Measurements from ENCODE around the gene BRD3OS.

Gene BRD3OS

GRCh38 chr9:134033516-134034214 is 8.4 kb downstream of the BRD3OS start:
- TF ChIP-seq CTCF (IDR thresholded peaks at IDR 0.05; ENCODE audit: poor library complexity, severe bottlenecking) = no peak
- H3K9me3 ChIP-seq (ENCODE audit: severe bottlenecking) = no peaks in the 10 kb centered on the region
- H3K36me3 ChIP-seq (ENCODE audit: low read depth) = peaks cover 63% of the 10 kb centered on the region
- H3K4me3 ChIP-seq (ENCODE audit: severe bottlenecking) = no peak overlapping the region
- H3K4me1 ChIP-seq (ENCODE audit: insufficient read depth, poor library complexity, severe bottlenecking) = no peaks in the 10 kb centered on the region
- DNase-seq (ENCODE audit: low spot score) (no peak), ATAC-seq (ENCODE audit: low read depth) (no peak)
- no peaks in the 10 kb centered on the region for H3K27me3 ChIP-seq (ENCODE audit: insufficient read depth, poor library complexity, severe bottlenecking)
- H3K27ac ChIP-seq (ENCODE audit: poor library complexity, severe bottlenecking) = no peak overlapping the region

- DNase-seq (ENCODE audit: low spot score) (no peak), ATAC-seq (ENCODE audit: low read depth) (no peak)
- H3K27ac ChIP-seq (ENCODE audit: poor library complexity, severe bottlenecking) = no peak overlapping the region
- H3K4me1 ChIP-seq (ENCODE audit: insufficient read depth, poor library complexity, severe bottlenecking) = no peaks in the 10 kb centered on the region
- no peaks in the 10 kb centered on the region for H3K27me3 ChIP-seq (ENCODE audit: insufficient read depth, poor library complexity, severe bottlenecking)
- H3K4me3 ChIP-seq (ENCODE audit: severe bottlenecking) = no peak overlapping the region
- no peak for TF ChIP-seq CTCF (IDR thresholded peaks at IDR 0.05; ENCODE audit: poor library complexity, severe bottlenecking)
- no peaks in the 10 kb centered on the region for H3K9me3 ChIP-seq (ENCODE audit: severe bottlenecking)
- peaks cover 69% of the 10 kb centered on the region for H3K36me3 ChIP-seq (ENCODE audit: low read depth)
These were observed 9.1 kb downstream of the BRD3OS start for GRCh38 chr9:134034215-134035040.

- H3K4me3 ChIP-seq (ENCODE audit: severe bottlenecking) = no peak overlapping the region
- no peaks in the 10 kb centered on the region for H3K9me3 ChIP-seq (ENCODE audit: severe bottlenecking)
- H3K27ac ChIP-seq (ENCODE audit: poor library complexity, severe bottlenecking) = no peak overlapping the region
- DNase-seq (ENCODE audit: low spot score) (peak; percentile 57), ATAC-seq (ENCODE audit: low read depth) (no peak)
- no peaks in the 10 kb centered on the region for H3K27me3 ChIP-seq (ENCODE audit: insufficient read depth, poor library complexity, severe bottlenecking)
- no peaks in the 10 kb centered on the region for H3K4me1 ChIP-seq (ENCODE audit: insufficient read depth, poor library complexity, severe bottlenecking)
- H3K36me3 ChIP-seq (ENCODE audit: low read depth) = peaks cover 78% of the 10 kb centered on the region
- TF ChIP-seq CTCF (IDR thresholded peaks at IDR 0.05; ENCODE audit: poor library complexity, severe bottlenecking) = no peak
These were observed 10.1 kb downstream of the BRD3OS start for GRCh38 chr9:134035041-134036039.

GRCh38 chr9:134036130-134036529 is 10.8 kb downstream of the BRD3OS start:
- Histone ChIP-seq H3K9me3 (ENCODE audit: severe bottlenecking) (no peaks in the 10 kb centered on the region), H3K4me1 (ENCODE audit: insufficient read depth, poor library complexity, severe bottlenecking) (no peaks in the 10 kb centered on the region), H3K27me3 (ENCODE audit: insufficient read depth, poor library complexity, severe bottlenecking) (no peaks in the 10 kb centered on the region), H3K36me3 (ENCODE audit: low read depth) (peaks cover 86% of the 10 kb centered on the region), H3K27ac (ENCODE audit: poor library complexity, severe bottlenecking) (no peak overlapping the region), H3K4me3 (ENCODE audit: severe bottlenecking) (no peak overlapping the region)
- TF ChIP-seq CTCF (IDR thresholded peaks at IDR 0.05; ENCODE audit: poor library complexity, severe bottlenecking) = no peak
- DNase-seq (ENCODE audit: low spot score) (no peak), ATAC-seq (ENCODE audit: low read depth) (no peak)

Measured in RWPE2 (cell line).